ENCODE measurements around the gene SLC6A1.

Gene SLC6A1

DNA sequence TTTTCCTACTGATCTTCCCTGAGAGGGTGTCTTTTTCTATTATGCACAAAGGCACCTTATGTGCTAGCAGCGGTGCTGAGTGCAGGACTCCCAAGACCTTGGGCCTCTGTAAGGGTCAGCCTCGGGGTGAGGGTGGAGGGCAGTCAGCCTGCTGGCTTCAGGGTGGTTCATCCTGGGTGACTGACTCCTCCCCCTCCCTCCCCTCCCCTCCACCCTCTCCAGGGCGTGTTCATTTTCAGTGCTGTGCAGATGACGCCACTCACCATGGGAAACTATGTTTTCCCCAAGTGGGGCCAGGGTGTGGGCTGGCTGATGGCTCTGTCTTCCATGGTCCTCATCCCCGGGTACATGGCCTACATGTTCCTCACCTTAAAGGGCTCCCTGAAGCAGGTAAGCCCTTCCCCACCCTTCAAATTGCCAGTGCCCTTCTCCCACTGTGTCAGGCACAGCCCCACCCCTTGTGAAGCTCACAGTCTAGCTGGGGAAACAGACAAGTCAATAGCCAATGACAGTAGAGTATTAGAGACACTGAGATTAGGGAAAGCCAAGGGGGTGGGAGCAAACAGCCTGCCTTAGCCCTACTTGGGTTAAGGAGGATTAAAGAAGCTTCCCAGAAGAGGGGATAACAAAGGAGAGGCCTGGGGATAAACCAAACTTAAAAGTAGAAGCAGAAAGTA lies 41.9 kb downstream of the SLC6A1 start:
- no peaks in the 10 kb centered on the region for H3K9me3 ChIP-seq
- TF ChIP-seq, protein P1, sequence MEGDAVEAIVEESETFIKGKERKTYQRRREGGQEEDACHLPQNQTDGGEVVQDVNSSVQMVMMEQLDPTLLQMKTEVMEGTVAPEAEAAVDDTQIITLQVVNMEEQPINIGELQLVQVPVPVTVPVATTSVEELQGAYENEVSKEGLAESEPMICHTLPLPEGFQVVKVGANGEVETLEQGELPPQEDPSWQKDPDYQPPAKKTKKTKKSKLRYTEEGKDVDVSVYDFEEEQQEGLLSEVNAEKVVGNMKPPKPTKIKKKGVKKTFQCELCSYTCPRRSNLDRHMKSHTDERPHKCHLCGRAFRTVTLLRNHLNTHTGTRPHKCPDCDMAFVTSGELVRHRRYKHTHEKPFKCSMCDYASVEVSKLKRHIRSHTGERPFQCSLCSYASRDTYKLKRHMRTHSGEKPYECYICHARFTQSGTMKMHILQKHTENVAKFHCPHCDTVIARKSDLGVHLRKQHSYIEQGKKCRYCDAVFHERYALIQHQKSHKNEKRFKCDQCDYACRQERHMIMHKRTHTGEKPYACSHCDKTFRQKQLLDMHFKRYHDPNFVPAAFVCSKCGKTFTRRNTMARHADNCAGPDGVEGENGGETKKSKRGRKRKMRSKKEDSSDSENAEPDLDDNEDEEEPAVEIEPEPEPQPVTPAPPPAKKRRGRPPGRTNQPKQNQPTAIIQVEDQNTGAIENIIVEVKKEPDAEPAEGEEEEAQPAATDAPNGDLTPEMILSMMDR (IDR thresholded peaks at IDR 0.05; ENCODE audit: low read depth, low read length) = no peak
- no peaks in the 10 kb centered on the region for H3K36me3 ChIP-seq
- no peak overlapping the region for H3K4me3 ChIP-seq (ENCODE audit: low read depth, low read length)
- H3K27me3 ChIP-seq = peaks cover 4% of the 10 kb centered on the region; the same call in 1 of the 2 replicates
- H3K4me1 ChIP-seq = no peaks in the 10 kb centered on the region
- no peak for DNase-seq

DNA sequence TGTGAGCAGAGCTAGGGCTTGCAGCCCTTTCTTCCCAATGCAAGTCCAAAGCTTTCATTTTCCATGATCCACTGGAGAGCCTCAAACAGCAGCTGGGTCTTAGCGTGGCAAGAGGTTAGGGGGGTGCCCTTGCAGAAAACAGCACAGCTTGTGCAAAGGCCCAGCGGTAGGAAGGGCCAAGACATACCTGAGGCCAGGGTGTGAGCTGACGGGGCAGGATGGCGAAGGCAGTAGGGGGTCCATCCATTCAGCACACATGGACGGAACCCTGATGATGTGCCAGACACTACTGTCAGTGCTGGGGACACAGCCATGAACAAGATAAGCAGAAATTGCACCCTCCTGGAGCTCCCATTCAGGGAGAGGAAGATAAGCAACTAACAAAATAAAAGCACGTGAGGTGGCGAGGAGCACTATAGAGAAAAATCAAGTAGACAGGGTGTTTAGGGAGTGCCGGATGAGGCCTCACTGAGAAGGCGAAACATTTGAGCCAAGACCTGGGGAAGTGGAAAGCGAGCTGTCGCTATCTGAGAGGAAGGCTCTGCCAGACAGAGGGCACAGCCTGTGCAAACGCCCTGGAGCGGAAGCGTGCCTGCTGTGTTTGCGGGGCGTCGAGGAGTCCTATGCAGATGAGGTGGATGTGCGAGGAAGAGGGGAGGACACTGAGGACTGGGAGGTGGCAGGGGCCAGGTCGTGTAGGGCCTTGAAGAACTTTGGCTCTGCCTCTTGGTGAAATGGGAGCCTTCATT lies 43.4 kb downstream of the SLC6A1 start:
- DNase-seq = no peak
- H3K27me3 ChIP-seq = peaks cover 4% of the 10 kb centered on the region; the same call in 1 of the 2 replicates
- H3K4me3 ChIP-seq (ENCODE audit: low read depth, low read length) = no peak overlapping the region
- no peaks in the 10 kb centered on the region for H3K36me3 ChIP-seq
- TF ChIP-seq, protein P1 (IDR thresholded peaks at IDR 0.05; ENCODE audit: low read depth, low read length) = no peak
- no peaks in the 10 kb centered on the region for H3K9me3 ChIP-seq
- H3K4me1 ChIP-seq = no peaks in the 10 kb centered on the region

DNA sequence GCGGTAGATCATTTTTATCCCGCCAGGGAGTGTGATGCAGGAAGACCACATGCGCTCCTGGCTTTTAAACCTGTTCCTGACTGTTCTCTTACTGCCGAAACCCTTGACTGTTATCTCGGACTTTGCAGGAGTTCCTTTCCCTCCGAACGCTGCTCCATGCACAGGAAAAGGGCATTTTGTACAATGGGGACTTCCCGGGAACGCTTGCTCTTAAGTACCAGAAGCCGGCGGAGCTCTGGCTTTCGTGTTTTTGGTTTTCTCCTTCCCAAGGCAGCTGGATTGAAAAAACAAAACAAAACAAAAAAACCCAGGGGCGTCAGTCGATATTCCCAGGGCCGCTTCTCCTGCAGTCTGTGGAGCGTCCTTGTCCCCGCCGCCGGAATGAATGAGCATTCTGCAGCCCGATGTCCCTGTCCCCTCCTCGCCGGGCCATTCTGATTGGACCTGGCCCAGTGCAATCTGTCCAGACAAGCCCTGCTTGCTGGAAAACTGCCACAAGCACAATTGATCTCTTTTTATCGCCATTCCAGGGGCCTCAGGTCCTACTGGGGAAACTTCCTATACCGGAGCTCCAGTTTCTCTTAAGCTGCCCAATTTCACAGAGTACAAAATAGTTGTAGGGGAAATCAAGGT lies 44.8 kb downstream of the SLC6A1 start:
- no peaks in the 10 kb centered on the region for H3K36me3 ChIP-seq
- peaks cover 4% of the 10 kb centered on the region; the same call in 1 of the 2 replicates for H3K27me3 ChIP-seq
- DNase-seq = no peak
- H3K4me1 ChIP-seq = no peaks in the 10 kb centered on the region
- H3K4me3 ChIP-seq (ENCODE audit: low read depth, low read length) = no peak overlapping the region
- TF ChIP-seq, protein P1 (IDR thresholded peaks at IDR 0.05; ENCODE audit: low read depth, low read length) = no peak
- no peaks in the 10 kb centered on the region for H3K9me3 ChIP-seq

DNA sequence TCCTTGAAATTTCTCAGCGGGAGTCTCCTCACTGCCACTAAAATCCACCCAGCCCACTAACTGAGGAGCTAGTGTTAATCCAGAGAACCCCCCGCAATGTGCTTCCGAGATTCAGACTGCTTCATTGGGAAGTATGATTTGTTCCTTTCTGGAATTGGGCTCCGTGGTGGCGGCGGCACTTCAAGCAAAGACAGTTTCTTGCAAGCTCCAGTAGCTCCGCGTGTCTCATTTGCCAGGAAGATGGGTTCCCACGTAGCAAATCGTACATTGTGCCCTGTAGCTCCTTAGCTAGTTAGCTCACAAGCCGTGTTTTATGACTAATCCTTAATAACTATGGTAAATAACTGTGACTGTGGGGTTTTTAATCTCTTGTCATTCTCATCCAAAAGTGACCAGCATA lies 45.4 kb downstream of the SLC6A1 start:
- Histone ChIP-seq H3K4me1 (no peaks in the 10 kb centered on the region), H3K4me3 (ENCODE audit: low read depth, low read length) (no peak overlapping the region), H3K9me3 (no peaks in the 10 kb centered on the region), H3K36me3 (no peaks in the 10 kb centered on the region), H3K27me3 (peaks cover 4% of the 10 kb centered on the region; the same call in 1 of the 2 replicates)
- no peak for DNase-seq
- TF ChIP-seq, protein P1 (IDR thresholded peaks at IDR 0.05; ENCODE audit: low read depth, low read length) = no peak

DNA sequence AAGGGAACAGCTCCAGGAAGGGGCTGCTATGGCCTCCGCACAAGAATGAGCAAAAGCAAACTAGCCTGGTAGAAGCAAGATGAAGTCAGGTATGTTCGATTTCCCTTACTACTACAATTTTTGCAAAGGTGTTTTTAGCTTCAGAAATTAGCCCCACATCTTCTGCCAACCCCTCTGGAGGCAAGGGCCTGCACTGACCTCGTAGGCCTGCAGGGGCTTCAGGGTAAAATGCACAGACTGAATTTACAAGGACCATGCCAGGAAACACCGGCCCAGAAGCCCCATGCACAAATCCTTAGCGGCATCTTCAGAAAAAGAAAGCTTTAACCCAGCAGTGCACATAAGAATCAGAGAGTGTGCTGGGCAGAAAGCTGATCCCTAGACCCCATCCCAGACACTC lies 53.0 kb downstream of the SLC6A1 start:
- Histone ChIP-seq H3K4me1 (no peaks in the 10 kb centered on the region), H3K4me3 (ENCODE audit: low read depth, low read length) (no peak overlapping the region), H3K9me3 (no peaks in the 10 kb centered on the region), H3K27me3 (no peaks in the 10 kb centered on the region), H3K36me3 (no peaks in the 10 kb centered on the region)
- DNase-seq = no peak
- TF ChIP-seq, protein P1 (IDR thresholded peaks at IDR 0.05; ENCODE audit: low read depth, low read length) = no peak

All from BE2C (cell line).